Mesenteric fat pad (tissue), 1 donor: Measurements from ENCODE around the gene GGTA1. TPM values are rescaled to one million over a fixed set of nuclear protein-coding genes. Genes with fewer than 3 reads are reported as not detected.
"Not testable (repeated sequence)": the region's sequence is repeated elsewhere in the genome, so short reads cannot be mapped to it uniquely, and the experiment has no call there.

Experiments
- DNase-seq: peaks from one replicate; pipeline ENCODE4 v3.0.0-alpha.2; 2020; ENCODE audit warnings: low spot score
- total RNA-seq: library from RNA; stranded (reverse); fragmentation: NEBNext Ultra II Directional; extraction: Animal tissue kit (Norgen Biotek cat#: 25700); gene quantifications from one replicate; pipeline ENCODE4 v1.2.1, GENCODE V29; 2021
- donor health status: DM: yes; HTN: yes; CAD: no.

The GGTA1 gene
- total RNA-seq, 1 donor from 2014 or later: 6.0 TPM

- no peak for DNase-seq
Measured at GRCh38 chr9:121459513-121459912, 40.1 kb downstream of the GGTA1 start.

GRCh38 chr9:121458449-121458848 is 41.2 kb downstream of the GGTA1 start:
- not testable (repeated sequence) for DNase-seq

- no peak for DNase-seq
Measured at GRCh38 chr9:121455527-121456239, 44.0 kb downstream of the GGTA1 start.

GRCh38 chr9:121454972-121455371 is 44.7 kb downstream of the GGTA1 start:
- DNase-seq: no peak

- DNase-seq: no peak
Measured at GRCh38 chr9:121453232-121453892, 46.3 kb downstream of the GGTA1 start.

- DNase-seq: no peak
Measured at GRCh38 chr9:121452085-121452484, 47.6 kb downstream of the GGTA1 start.

GRCh38 chr9:121451586-121451985 is 48.1 kb downstream of the GGTA1 start:
- DNase-seq: no peak

GRCh38 chr9:121450241-121450640 is 49.4 kb downstream of the GGTA1 start:
- DNase-seq: no peak

- no peak for DNase-seq
Measured at GRCh38 chr9:121449786-121450185, 49.9 kb downstream of the GGTA1 start.

GRCh38 chr9:121447321-121447834 is 52.3 kb downstream of the GGTA1 start:
- no peak for DNase-seq

- no peak for DNase-seq
Measured at GRCh38 chr9:121445986-121446385, 53.7 kb downstream of the GGTA1 start.

- DNase-seq: no peak
Measured at GRCh38 chr9:121443981-121444380, 55.7 kb downstream of the GGTA1 start.

GRCh38 chr9:121441165-121441564 is 58.5 kb downstream of the GGTA1 start:
- DNase-seq: no peak

- DNase-seq: no peak
Measured at GRCh38 chr9:121439711-121440664, 59.7 kb downstream of the GGTA1 start.

- no peak for DNase-seq
Measured at GRCh38 chr9:121439016-121439415, 60.6 kb downstream of the GGTA1 start.

- no peak for DNase-seq
Measured at GRCh38 chr9:121437891-121438290, 61.8 kb downstream of the GGTA1 start.

- not testable (repeated sequence) for DNase-seq
Measured at GRCh38 chr9:121437046-121437445, 62.6 kb downstream of the GGTA1 start.

- no peak for DNase-seq
Measured at GRCh38 chr9:121434969-121435368, 64.7 kb downstream of the GGTA1 start.

- no peak for DNase-seq
Measured at GRCh38 chr9:121427899-121428298, 71.7 kb downstream of the GGTA1 start.

GRCh38 chr9:121424024-121424432 is 75.6 kb downstream of the GGTA1 start:
- no peak for DNase-seq

GRCh38 chr9:121411993-121412392 is 87.7 kb downstream of the GGTA1 start:
- no peak for DNase-seq

GRCh38 chr9:121405899-121406298 is 93.7 kb downstream of the GGTA1 start:
- DNase-seq: no peak
